GM23338 (cell line): ENCODE data around the gene P4HTM. TPM values are rescaled to one million over a fixed set of nuclear protein-coding genes. Genes with fewer than 3 reads are reported as not detected.

ENCODE experiments used
- ATAC-seq: fragments of 200-7000 bp; cut with Tn5 transposase; 3 replicates; pipeline ENCODE4 v1.9.1; 2020
- DNase-seq: peaks from one replicate; pipeline ENCODE4 v3.0.0-alpha.2; 2015; ENCODE audit warnings: low spot score
- H2AFZ ChIP-seq: fragments of 200-600 bp; sonication (generic); 2 replicates; pipeline ENCODE4 v1.8.0; 2016; ENCODE audit warnings: antibody characterized with exemption, mild to moderate bottlenecking, moderate library complexity
- H3F3A ChIP-seq: fragments of 200-600 bp; sonication (generic); replicated peaks from 2 replicates; pipeline ENCODE4 v1.8.0; 2017; ENCODE audit warnings: antibody characterized with exemption, mixed run types, low read depth
- H3K27ac ChIP-seq: fragments of 200-600 bp; sonication (generic); 2 replicates; pipeline ENCODE4 v1.6.1; 2016; ENCODE audit warnings: low read depth
- H3K27me3 ChIP-seq: fragments of 200-600 bp; sonication (generic); 2 replicates; pipeline ENCODE4 v1.8.0; 2016; ENCODE audit warnings: mild to moderate bottlenecking, mixed run types, moderate library complexity; ENCODE audit not compliant: insufficient read depth
- H3K36me3 ChIP-seq: fragments of 200-600 bp; sonication (generic); 2 replicates; pipeline ENCODE4 v1.8.0; 2016; ENCODE audit warnings: mild to moderate bottlenecking; ENCODE audit not compliant: insufficient read depth
- H3K4me1 ChIP-seq: fragments of 200-600 bp; sonication (generic); 2 replicates; pipeline ENCODE4 v1.8.0; 2016; ENCODE audit warnings: mild to moderate bottlenecking, moderate library complexity; ENCODE audit not compliant: insufficient read depth
- H3K4me2 ChIP-seq: fragments of 200-600 bp; sonication (generic); 2 replicates; pipeline ENCODE4 v1.7.1; 2017; ENCODE audit warnings: mixed run types
- H3K4me3 ChIP-seq: fragments of 200-600 bp; sonication (generic); 2 replicates; pipeline ENCODE4 v1.6.1; 2016; ENCODE audit warnings: mixed run types
- H3K79me2 ChIP-seq: fragments of 200-600 bp; sonication (generic); replicated peaks from 2 replicates; pipeline ENCODE4 v1.8.0; 2017; ENCODE audit warnings: mild to moderate bottlenecking; ENCODE audit not compliant: insufficient read depth
- H3K9me2 ChIP-seq: fragments of 200-600 bp; sonication (generic); 2 replicates; pipeline ENCODE4 v1.8.0; 2017; ENCODE audit not compliant: insufficient read depth
- H4K20me1 ChIP-seq: fragments of 200-600 bp; sonication (generic); replicated peaks from 2 replicates; pipeline ENCODE4 v1.8.0; 2017; ENCODE audit warnings: mild to moderate bottlenecking; ENCODE audit not compliant: insufficient read depth
- H3K27ac Mint-ChIP-seq: 2 replicates; pipeline ENCODE4 v1.8.0; 2020; ENCODE audit warnings: inconsistent platforms, mild to moderate bottlenecking, moderate library complexity, mixed read lengths
- H3K27me3 Mint-ChIP-seq: 3 replicates; pipeline ENCODE4 v1.8.0; 2022; ENCODE audit warnings: low read depth, mild to moderate bottlenecking, moderate library complexity, mixed read lengths, inconsistent platforms; ENCODE audit not compliant: insufficient read depth, poor library complexity
- H3K36me3 Mint-ChIP-seq: 3 replicates; pipeline ENCODE4 v1.8.0; 2021; ENCODE audit warnings: low read depth, mild to moderate bottlenecking, inconsistent platforms, moderate library complexity, mixed read lengths
- H3K4me1 Mint-ChIP-seq: 3 replicates; pipeline ENCODE4 v1.8.0; 2020; ENCODE audit warnings: mild to moderate bottlenecking, inconsistent platforms, mixed read lengths
- H3K4me3 Mint-ChIP-seq: 3 replicates; pipeline ENCODE4 v1.8.0; 2021; ENCODE audit warnings: moderate library complexity, mild to moderate bottlenecking, inconsistent platforms, mixed read lengths
- H3K9me3 Mint-ChIP-seq: 3 replicates; pipeline ENCODE4 v1.8.0; 2020; ENCODE audit warnings: moderate library complexity, mild to moderate bottlenecking, inconsistent platforms, mixed read lengths
- CREB1 ChIP-seq: fragments of 250-450 bp; sonication (Bioruptor Pico); IDR thresholded peaks from 2 replicates; pipeline ENCODE4 v1.5.0; 2020; ENCODE audit warnings: low read depth, mild to moderate bottlenecking, moderate library complexity
- CTCF ChIP-seq, 2 experiments: fragments of 200-600 bp in 1 of 2; sonication (generic) in 1 of 2; conservative IDR thresholded peaks; 2 replicates each; pipeline versions ENCODE4 v1.5.1 to v1.6.1; 2016 to 2017; ENCODE audit warnings: antibody characterized with exemption in 2 of 2, low read depth in 2 of 2, mild to moderate bottlenecking in 2 of 2, moderate library complexity in 1 of 2
- EZH2 ChIP-seq: fragments of 200-600 bp; sonication (generic); IDR thresholded peaks from one replicate; pipeline ENCODE4 v1.8.0; 2017; ENCODE audit warnings: antibody characterized with exemption, mild to moderate bottlenecking, low read depth; ENCODE audit not compliant: unreplicated experiment
- EZH2phosphoT487 ChIP-seq: fragments of 200-600 bp; sonication (generic); IDR thresholded peaks from one replicate; pipeline ENCODE4 v1.8.1; 2018; ENCODE audit warnings: antibody characterized with exemption; ENCODE audit not compliant: unreplicated experiment
- JUNB ChIP-seq: IDR thresholded peaks from one replicate; pipeline ENCODE4 v1.6.1; 2016; ENCODE audit warnings: antibody characterized with exemption; ENCODE audit not compliant: unreplicated experiment
- NANOG ChIP-seq: IDR thresholded peaks from 2 replicates; pipeline ENCODE4 v1.6.1; 2016; ENCODE audit warnings: antibody characterized with exemption, borderline replicate concordance
- POLR2AphosphoS5 ChIP-seq: IDR thresholded peaks from 2 replicates; pipeline ENCODE4 v1.6.1; 2016; ENCODE audit warnings: antibody characterized with exemption, low read depth
- REST ChIP-seq: IDR thresholded peaks from one replicate; pipeline ENCODE4 v1.6.1; 2018; ENCODE audit warnings: antibody characterized with exemption; ENCODE audit not compliant: unreplicated experiment
- STAT1 ChIP-seq: IDR thresholded peaks from one replicate; pipeline ENCODE4 v1.6.1; 2016; ENCODE audit warnings: antibody characterized with exemption; ENCODE audit not compliant: unreplicated experiment
- ZNF114 ChIP-seq: fragments of 250-450 bp; sonication (Bioruptor Pico); IDR thresholded peaks from 2 replicates; pipeline ENCODE4 v1.5.0; 2020; ENCODE audit warnings: mild to moderate bottlenecking, moderate library complexity
- ZNF331 ChIP-seq: fragments of 250-450 bp; sonication (Bioruptor Pico); IDR thresholded peaks from 2 replicates; pipeline ENCODE4 v1.5.0; 2020; ENCODE audit warnings: low read depth, mild to moderate bottlenecking, moderate library complexity
- polyA plus RNA-seq: library from polyadenylated mRNA; unstranded; fragments of >200 nt; fragmentation: Nextera tagmentation; extraction: Ambion mirVana; gene quantifications from 2 replicates; pipeline ENCODE4 v1.2.1, GENCODE V29; 2016
- total RNA-seq: library from RNA; depleted of rRNA; stranded (reverse); fragments of >200 nt; shearing (Covaris generic); gene quantifications from 2 replicates; pipeline ENCODE4 v1.2.3, GENCODE V29; 2014
- TF ChIP-seq, protein P1 (sequence below): IDR thresholded peaks from 2 replicates; pipeline ENCODE4 v1.6.1; 2016; ENCODE audit warnings: antibody characterized with exemption

Gene P4HTM
- total and polyA plus RNA-seq, 2 experiments from 2014 or later, result 15.9 to 28.7 TPM

DNA sequence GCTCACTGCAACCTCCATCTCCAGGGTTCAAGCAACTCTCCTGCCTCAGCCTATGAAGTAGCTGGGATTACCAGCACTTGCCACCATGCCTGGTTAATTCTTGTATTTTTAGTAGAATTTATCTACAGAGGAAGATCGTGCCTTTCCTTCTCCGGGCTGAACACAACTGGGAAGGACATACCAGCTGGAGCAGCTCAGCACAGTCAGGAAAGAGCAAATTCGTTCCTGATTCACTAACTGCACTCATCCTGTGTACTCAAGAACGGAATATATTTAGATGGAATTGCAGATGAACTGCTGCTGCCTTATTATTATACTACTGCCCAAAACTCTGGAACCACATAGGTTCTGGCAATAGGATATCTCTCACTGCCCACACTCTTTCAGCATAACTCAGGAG lies 27.1 kb upstream of the P4HTM start (continued):
- TF ChIP-seq JUNB, result no peak
- TF ChIP-seq CTCF (conservative IDR thresholded peaks at IDR 0.05; ENCODE audit: low read depth in 2 of 2), result no peak
- TF ChIP-seq EZH2, result no peak
- no peak for TF ChIP-seq CREB1

- Histone ChIP-seq H4K20me1 (0 out of 2 replicates have a peak, but pooled peaks cover 3% of the 10 kb centered on the region), H3K4me2 (peak overlapping the region; percentile 62), H3K36me3 (peaks cover 20% of the 10 kb centered on the region; the same call in 1 of the 2 replicates), H3F3A (no peaks in the 10 kb centered on the region), H3K9me2 (no peaks in the 10 kb centered on the region), H3K4me3 (peak overlapping the region; percentile 34), H3K27me3 (no peaks in the 10 kb centered on the region), H2AFZ (no peak overlapping the region), H3K79me2 (peaks cover 30% of the 10 kb centered on the region; the same call in 1 of the 2 replicates), H3K4me1 (peaks cover 33% of the 10 kb centered on the region), H3K27ac (peak overlapping the region; percentile 88)
- Mint-ChIP-seq H3K9me3 (no peaks in the 10 kb centered on the region), H3K27ac (peak overlapping the region; percentile 90), H3K4me3 (peak overlapping the region; percentile 51), H3K4me1 (peaks cover 24% of the 10 kb centered on the region), H3K27me3 (peaks cover 2% of the 10 kb centered on the region), H3K36me3 (peaks cover 34% of the 10 kb centered on the region)
- TF ChIP-seq EZH2phosphoT487 (no peak), NANOG (peak; percentile 94)
- DNase-seq (peak; percentile 23), ATAC-seq (no peak; the same call in 2 of the 3 replicates)
Measured at GRCh38 chr3:48963591-48963990, 26.4 kb upstream of the P4HTM start.

- ATAC-seq (no peak), DNase-seq (no peak)
- H3K36me3 Mint-ChIP-seq, result peaks cover 59% of the 10 kb centered on the region
- Histone ChIP-seq H3K4me3 (no peak overlapping the region), H3K4me2 (no peak overlapping the region), H3K4me1 (peaks cover 31% of the 10 kb centered on the region), H3K27me3 (no peaks in the 10 kb centered on the region), H3F3A (no peaks in the 10 kb centered on the region), H3K79me2 (peaks cover 13% of the 10 kb centered on the region; the same call in 1 of the 2 replicates), H3K9me2 (no peaks in the 10 kb centered on the region), H2AFZ (no peak overlapping the region), H3K27ac (peak overlapping the region; percentile 50; the same call in 1 of the 2 replicates), H4K20me1 (no peaks in the 10 kb centered on the region), H3K36me3 (peaks cover 48% of the 10 kb centered on the region)
- peaks cover 24% of the 10 kb centered on the region for H3K4me1 Mint-ChIP-seq
- no peak overlapping the region for H3K27ac Mint-ChIP-seq
- H3K27me3 Mint-ChIP-seq, result peaks cover 2% of the 10 kb centered on the region
- H3K4me3 Mint-ChIP-seq, result no peak overlapping the region
- H3K9me3 Mint-ChIP-seq, result no peaks in the 10 kb centered on the region
- no peak for TF ChIP-seq EZH2
- TF ChIP-seq STAT1, result no peak
- TF ChIP-seq ZNF331 (CRISPR knock-in tag), result no peak
- TF ChIP-seq REST, result no peak
- no peak for TF ChIP-seq CREB1
- no peak for TF ChIP-seq NANOG
- no peak for TF ChIP-seq EZH2phosphoT487
- no peak for TF ChIP-seq CTCF (conservative IDR thresholded peaks at IDR 0.05; ENCODE audit: low read depth in 2 of 2)
- no peak for TF ChIP-seq JUNB
- TF ChIP-seq ZNF114 (CRISPR knock-in tag), result no peak
- TF ChIP-seq POLR2AphosphoS5, result no peak
- TF ChIP-seq, protein P1, sequence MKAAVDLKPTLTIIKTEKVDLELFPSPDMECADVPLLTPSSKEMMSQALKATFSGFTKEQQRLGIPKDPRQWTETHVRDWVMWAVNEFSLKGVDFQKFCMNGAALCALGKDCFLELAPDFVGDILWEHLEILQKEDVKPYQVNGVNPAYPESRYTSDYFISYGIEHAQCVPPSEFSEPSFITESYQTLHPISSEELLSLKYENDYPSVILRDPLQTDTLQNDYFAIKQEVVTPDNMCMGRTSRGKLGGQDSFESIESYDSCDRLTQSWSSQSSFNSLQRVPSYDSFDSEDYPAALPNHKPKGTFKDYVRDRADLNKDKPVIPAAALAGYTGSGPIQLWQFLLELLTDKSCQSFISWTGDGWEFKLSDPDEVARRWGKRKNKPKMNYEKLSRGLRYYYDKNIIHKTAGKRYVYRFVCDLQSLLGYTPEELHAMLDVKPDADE, result no peak
Measured at GRCh38 chr3:48966367-48966766, 23.7 kb upstream of the P4HTM start.
